Medulla oblongata (tissue), 1 donor: ENCODE results near the gene RNF181.
A peak's percentile ranks its signal among the peaks of the same experiment; 100 is the strongest.
"Not testable (repeated sequence)": the region's sequence is repeated elsewhere in the genome, so short reads cannot be mapped to it uniquely, and the experiment has no call there.

Experiments used
- DNase-seq: peaks from one replicate; pipeline ENCODE4 v3.0.0-alpha.2; 2015; ENCODE audit errors: extremely low spot score

Gene RNF181

DNA sequence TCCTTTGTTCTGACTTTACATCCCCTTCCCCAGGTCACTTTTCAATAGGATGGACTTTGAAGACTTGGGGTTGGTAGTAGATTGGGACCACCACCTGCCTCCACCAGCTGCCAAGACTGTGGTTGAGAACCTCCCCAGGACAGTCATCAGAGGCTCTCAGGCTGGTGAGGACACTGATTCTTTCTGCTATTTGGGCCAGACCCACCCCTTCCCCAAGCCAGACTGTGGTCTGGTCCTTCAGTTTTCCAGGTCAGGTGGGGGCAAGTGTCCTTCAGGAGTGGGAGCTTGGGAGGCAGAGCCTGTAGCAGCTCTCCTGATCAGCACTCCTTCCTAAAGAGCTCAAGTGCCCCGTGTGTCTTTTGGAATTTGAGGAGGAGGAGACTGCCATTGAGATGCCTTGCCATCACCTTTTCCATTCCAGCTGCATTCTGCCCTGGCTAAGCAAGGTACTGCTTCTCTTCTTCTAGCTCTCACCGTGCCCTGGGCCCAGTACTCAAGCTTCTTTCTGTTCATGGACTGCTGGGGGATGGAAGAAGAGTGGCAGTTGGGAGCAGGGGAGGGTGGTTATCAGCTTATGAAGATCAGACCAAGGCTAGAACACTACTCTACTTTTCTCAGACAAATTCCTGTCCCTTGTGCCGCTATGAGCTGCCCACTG is 1.1 kb downstream of the RNF181 start:
- no peak for DNase-seq

DNA sequence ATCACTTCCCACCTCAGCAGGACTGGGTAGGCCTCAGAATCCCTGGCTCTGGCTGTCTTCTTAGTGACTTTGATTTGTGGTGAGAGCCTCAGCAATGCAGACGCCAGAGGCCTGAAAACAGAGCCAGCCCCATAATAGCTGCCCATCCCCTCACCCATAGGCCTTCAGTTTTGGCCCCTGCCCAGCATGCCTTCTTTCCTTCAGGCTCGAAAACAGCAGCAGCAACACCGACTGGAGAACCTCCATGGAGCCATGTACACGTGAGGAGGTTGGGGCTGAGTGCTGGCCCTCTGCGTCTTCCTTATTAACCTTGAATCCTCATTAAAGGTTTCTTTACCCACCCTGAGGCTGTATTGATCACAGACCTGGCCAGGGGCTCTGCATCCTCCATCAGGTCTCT is 1.7 kb downstream of the RNF181 start:
- DNase-seq, result no peak

DNA sequence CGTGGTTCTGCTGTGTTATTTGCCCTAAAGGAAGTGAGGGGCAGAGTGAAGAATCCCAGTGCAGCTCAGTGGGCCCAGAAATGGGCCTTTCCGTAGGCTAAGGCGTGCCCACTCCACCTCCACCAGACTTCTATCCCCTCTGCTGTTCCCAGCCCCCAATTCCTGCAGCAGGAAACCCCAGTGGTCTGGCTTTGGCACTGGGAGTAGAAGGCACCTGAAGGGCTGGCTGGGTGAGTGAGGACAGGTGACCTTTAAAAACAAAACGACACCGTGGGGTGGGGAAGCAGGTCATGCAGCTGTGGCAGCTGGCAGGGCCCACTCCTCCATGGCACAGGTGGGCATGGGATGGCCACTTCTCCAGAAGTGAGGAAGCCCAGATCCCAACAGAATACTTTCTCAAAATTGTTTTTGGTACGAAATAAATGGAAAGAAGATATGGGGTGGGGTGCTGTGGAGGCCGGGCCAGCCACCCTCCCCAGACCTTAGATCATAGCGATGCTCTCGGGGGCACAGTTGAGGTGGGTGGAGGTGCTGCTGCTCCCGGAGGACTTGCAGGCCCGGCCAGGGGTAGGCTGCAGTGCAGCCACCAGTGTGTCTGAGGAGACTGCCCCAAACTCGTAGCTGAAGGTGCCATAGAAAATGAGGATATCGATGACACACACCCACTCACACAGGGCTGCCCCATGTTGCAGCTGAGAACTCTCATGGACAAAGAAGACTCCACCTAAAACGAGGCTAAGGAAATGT is 3.2 kb downstream of the RNF181 start:
- no peak for DNase-seq

DNA sequence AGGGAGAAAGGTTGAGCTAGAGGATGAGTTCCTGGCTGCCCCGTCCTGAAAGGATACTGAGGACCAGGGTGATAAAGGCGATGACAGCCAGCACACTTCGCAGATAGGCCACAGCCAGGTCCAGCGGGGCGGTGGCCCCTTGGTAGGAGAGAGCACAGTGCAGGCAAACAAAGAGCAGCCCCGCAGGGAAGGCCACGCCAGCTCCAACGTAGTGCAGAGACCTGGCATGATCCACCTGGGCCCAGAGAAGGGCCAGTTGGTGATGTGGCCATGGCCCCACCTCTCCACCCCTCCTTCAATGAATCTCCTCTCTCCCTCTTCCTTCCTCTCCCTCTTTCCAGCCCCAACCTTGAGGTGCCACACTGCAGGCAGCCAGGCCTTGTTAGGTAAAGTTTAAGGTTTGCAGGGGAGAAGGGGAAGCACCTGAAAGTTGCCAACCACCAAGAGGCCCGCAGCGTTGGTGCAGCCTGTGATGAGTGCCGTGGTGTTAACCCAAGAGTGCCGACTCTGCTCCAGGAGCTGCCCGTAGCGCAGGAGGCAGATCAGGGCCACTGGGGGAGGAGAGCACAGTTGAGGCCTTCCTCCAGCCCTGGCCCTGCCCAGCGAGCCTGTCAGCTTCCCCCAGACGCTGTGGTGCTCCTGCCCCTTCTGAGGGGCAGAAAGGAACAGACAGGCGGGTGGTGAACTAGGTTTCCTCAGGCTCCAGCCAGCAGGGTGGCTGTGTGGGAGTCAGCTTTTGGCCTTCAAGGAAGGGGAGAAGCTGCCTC is 4.1 kb downstream of the RNF181 start:
- DNase-seq, result no peak

DNA sequence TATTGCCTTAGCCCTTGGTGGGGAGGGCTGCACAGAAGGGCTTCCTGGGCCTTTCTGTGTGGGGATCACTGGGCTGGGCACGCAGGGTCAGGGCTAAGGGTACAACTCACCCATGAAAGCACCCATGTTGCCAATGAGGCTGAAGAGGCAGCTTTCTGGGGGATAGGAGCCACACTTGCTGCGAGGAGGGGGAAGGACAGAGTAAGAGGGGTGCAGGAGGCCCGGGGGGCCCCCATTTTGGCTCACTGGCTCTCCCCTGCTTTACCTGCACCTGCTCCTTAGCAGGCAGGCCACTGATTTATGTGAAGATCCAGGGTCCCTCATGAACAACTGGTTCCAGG is 4.7 kb downstream of the RNF181 start:
- no peak for DNase-seq

DNA sequence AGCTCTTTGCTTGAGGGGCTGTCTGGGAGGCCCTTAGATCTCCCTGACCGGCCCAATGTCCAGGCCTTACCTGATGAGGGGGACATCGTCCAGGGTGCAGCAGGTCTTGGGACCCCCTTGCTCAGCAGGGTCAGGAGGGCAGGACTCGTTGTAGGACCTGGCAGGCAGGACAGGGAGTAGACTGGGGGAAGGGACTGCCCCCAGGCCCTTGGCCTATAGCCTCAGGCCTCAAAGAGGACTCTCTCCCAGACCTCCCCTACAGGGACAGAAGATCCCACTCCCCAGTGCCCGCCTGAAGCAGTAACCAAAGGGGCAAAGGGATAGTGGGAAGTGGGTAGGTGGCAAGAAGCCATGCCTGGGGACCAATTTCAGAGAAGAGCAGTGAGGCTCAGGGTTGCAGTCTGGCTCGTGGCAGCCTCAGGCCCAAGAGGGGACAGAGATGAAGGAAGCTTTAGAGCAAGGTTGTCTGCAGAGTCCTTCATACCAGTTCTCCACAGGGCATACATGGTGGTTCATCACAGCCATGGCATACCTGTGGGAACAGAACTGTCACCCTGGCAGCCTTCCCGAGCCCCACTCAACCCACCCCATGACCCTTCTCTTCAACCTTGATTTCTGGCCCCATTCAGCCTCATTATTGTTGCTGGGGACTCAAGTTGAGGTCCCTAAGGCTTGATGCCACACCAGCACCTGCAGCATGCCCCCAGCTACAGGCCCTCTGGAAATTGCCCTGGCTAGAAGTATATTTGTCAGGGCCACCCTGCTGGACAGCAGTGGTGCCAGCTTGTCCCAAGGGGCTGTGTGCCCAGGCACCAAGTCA is 5.6 kb downstream of the RNF181 start:
- no peak for DNase-seq

DNA sequence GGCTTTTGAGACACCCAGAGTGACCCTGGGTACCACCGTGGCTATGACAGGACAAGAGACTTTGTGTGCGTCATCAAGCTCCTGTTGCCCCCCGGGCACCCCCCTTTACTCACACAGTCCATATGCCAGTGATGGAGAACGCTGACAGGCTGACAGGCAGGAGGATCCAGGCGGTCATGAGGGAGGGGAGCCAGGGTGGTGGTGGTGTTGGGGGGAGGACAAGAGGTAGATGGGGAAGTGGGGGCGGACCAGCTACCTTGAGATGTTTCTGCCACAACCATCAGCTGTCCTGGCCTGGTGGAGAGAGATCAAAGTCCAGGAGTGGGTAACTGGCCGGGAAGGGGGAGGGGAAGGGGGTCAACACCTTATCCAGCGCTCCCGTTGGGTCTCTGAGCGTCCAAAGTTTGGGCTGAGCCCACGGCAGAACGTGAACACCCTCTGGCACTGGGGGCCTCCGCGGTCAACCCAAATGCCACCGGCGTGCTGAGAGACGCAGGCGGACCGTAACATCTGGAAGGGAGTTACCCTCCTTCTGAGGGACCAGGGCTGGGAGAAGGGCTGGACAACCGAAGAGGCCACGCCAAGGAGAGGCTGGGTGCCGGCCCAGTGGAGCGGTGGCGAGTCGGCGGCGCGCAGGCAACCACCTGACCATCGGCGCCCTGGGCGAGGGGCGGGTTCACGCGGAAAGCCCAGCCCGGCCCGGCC is 6.4 kb downstream of the RNF181 start:
- peak; percentile 62 for DNase-seq

DNA sequence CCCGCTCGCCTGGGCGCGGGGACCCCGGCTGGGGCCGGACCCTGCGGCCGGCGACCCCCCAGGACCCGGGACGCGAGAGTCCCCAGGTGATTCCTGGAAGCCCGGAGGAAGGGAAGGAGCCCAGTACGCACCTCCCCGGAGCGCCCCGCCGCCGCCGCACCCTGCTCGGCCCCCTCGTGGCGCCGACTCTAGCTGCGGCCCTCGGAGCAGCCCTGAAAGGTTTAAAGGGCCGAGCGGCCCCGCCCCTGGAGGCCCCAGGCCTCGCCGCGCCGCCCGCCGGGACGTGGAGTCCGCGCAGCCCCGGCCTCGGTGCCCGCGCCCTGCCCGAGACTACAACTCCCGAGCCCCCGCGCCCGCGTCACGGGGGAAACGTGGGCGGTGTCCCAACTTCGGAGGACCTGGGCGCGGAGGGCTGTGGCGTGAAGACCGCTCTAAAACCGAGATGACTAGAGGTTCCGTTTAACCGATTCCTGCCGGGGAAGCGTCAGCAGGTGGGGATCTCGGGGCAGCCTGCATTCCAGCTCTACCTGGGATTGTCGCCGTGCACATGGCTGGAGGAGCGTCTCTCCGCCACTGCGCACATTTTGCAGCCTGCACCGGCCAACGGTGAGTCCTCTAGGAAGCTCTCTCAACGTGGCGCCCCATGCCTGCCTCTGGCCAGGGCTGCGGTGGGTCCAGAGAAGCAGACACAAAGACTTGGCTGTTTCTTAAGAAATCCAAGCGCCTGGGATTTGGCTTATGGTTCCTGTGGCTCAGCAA is 7.1 kb downstream of the RNF181 start, which contains the start of gene TMEM150A:
Gene TMEM150A, minus strand, starts transcription at position 223 of the 759 bp plus-strand sequence. CDS start 750 bp downstream, outside the sequence.
- peak; percentile 97 for DNase-seq

DNA sequence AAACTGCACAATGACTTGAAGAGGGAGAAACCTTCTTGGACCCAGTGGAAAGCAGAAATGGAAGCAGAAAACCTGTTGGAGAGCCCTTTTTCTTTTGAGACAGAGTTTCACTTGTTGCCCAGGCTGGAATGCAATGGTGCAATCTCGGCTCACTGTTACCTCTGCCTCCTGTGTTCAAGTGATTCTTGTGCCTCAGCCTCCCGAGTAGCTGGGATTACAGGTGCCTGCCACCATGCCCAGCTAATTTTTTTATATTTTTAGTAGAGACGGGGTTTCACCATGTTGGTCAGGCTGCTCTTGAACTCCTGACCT is 8.5 kb downstream of the RNF181 start:
- DNase-seq, result not testable (repeated sequence)

DNA sequence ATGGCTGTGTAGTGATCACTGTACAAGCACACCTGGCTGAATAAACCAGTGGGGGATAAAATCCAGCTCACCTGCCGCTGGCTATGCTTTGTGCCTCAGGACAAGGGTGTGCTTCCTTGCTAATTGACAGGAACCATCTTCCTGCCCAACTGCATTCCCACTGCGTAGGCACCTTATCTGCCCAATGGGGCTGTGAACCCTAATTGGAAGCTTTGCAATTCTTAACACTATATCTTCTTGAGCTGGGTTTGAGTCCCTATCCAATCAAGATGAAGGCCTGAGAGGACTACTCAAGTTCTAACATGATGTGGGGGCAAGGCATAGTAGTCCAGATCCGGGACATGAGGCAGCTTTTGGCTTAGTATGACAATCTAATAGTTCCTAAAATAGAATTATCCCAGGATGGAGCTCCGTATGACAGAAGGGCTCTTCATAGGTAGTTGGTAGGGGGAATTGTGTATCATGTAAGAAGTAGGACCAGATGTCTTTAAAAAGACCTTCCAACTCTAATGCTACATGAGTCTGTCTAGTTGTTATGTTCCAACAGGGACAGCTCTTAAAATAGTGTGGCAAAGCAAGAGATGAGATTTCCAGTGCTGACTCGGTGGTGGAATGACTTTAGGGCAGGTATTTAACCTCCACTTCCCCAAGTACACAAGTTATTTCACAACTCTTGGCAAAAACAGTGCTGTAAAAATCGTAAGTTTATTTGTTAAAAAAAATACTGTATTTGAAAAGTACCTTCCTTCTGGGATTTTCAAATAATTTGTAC is 9.2 kb downstream of the RNF181 start:
- no peak for DNase-seq

DNA sequence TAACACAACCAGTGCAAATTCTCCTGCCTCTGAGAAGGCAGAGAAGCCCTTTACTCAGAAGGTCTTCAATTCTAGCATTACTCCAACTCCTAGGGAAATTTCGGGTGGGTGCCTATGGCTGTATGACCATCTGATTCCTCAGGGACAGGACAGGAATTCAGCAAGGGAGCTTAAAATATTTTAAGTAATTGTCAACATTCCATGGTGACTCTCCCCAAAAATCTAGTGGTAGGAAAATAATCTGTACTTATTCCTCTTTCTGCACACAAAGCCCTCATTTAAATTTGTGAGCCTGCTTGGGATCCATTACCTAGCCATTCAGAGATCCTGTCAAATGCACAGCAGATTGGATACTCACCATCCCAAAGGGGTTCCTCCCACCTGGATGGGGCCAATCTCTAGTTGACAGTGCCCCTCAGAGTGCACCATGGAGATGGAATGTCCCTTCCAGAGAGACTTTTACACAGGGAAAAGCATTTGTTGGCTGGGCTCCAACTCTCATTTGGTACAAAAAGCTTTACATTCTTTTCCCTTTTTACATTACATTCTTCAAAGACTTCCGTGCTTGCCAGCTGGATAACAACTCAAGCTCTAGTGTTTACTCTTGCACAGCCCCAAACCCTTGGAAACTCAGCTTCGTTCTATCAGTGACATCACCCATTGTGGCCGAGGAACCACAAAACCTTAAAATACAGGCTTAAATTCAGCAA is 10.0 kb downstream of the RNF181 start:
- DNase-seq, result no peak

DNA sequence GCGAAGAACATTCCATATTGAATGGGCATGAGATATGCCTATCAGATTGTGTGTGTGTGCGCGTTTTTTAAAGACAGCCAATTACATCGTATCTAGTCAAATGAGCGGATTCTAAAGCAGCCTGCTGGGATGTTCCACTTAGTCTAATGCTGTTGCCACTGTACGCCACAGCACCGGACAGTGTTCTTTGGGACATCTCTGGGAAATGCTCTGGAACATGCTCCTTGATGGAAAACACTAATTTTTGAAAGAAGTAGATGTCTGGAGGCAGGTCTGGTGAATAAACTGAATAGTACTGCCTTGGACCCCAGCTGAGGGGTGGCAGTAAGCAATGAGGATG is 10.5 kb downstream of the RNF181 start:
- no peak for DNase-seq

DNA sequence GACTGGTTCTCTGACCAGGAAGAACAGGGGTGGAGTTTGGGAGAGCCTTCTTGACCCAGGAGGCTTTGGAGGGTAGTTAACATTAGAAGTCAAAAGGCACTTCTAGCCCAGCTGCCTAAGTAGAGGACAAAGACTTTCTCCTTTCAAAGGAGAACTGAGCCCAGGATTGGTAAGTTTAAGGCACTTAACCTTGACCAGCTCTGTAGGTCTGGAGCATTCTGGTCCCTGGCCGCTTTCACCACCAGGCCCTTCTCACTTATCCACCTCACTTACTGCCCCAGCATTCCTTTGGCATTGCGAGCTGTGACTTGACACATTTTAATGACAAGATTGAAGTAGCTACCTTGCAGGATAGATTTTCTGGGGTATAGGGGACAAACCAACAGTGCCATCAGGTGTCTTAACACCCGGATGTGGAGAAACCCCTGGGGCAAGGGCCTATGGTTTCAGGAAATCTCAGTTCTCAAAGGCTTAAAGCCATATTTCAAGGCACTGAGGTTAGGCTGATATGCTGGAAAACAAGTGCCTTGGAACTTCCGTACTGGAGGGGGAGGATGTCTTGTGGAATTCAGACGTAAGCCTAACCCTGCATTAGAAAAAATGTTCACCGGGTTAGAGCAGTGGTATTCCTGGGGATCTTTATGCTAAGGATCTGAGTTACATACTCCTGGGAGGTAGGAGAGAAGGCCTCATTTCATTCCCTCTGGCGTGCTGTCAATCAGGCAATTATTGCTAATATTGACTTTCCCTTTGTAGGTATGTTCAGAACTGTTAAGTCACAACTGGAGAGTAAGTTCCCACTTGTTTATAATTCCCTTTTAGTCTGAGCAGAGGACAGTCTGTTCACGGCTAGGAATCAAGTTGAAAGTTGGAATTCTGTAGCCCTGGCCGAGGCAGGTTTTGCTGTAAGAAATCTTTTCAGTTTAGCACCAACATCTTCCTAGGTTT is 12.0 kb downstream of the RNF181 start:
- DNase-seq, result no peak

DNA sequence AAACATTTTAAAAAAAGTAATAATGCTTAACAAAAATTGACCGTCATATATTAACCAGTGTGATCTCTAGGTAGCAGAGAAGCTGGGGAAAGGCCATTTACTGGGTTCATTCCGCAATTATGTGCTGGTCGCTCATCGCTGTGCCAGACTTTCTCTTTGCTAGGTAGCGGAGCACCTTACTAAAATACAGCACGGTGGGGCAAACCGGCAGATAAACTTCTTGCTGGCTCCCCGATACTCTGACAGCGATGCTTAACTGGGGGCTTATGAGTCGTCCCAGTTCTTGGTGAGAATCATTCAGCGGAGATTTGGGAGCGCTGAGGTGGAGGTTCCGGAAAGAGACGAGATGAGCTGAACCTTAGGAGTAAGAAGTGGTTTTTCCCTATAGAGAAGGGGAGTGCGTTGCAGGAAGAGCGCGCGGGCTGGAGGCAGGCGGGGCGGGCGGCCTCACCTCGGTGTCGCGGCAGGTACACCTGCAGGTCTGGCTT is 15.7 kb downstream of the RNF181 start:
- DNase-seq, result no peak

DNA sequence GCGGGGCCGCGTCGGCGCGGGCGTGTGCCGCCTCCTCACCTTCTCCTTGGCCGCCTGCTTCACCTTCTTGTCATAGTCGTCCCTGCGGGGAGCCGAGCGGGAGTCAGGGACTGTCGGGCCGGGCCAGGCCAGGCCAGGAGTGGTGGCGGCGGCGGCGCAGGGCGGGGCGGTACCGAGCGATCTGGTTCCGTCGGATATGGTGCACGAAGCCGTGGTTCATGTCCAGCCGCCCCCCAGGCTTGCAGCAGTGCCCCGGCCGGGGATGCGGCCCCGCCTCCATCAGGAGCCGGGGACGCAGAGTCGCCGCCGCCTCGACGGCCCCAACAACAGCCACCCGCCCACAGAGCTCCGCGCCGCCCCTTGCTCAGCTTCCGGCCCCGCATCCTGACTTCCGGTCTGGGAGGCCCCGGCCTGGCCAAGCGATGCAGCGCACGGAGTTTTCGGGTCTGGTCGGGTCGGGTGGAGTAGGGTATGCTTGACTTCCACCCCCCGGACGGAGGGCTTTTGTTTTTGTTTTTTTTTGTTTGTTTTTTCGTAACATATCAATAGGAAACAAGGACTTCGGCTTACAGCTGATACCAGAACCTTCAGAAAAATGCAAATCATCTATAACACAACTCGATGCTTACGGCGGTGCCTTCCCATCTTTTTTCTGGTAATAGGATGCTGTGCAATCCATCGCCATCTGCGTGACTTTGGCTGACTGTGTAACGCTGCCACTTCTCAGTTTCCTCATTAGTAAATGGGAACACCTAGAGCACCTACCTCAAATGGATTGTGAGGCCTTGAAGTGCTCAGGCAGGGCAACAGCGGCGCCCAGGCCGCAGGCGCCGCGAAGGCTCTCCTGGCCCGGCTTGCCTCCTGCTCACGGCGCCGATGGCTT is 16.4 kb downstream of the RNF181 start, which contains the start of gene C2orf68:
Gene C2orf68, minus strand, starts transcription at position 362 of the 883 bp plus-strand sequence. Its CDS starts 82 bp downstream, at position 280.
- DNase-seq, result peak; percentile 92

DNA sequence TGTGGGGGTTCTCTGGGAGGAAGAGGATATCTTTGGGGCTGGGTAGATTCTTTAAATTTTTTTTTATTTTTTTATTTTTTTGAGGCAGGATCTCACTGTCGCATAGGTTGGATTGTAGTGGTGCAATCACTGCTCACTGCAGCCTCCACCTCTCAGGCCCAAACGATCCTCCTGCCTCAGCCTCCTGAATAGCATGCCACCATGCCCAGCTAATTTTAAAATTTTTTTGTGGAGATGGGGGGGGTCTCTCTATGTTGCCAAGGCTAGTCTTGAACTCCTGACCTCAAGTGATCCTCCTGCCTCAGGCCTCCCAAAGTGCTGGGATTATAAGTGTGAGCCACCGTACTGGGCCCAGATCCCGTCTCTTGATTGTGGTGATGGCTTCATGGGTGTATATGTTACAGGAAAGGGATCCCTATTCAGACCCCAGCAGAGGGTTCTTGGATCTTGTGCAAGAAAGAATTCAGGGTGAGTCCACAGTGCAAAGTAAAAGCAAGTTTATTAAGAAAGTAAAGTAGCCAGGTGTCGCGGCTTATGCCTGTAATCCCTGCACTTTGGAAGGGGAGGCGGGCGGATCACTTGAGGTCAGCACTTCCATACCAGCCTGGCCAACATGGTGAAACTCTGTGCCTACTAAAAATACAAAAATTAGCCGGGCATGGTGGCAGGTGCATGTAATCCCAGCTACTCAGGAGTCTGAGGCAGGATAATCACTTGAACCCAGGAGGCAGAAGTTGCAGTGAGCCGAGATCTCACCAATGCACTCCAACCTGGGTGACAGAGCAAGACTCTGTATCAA is 18.4 kb downstream of the RNF181 start:
- no peak for DNase-seq
